GM04503 (cell line): ENCODE results near the gene LMOD3.
A peak's percentile ranks its signal among the peaks of the same experiment; 100 is the strongest.

Source experiments
- DNase-seq: peaks from one replicate; pipeline ENCODE4 v3.0.0-alpha.2; 2012; ENCODE audit warnings: low read depth

LMOD3 gene

GRCh38 chr3:69091389-69092029 lies 30.9 kb downstream of the LMOD3 start:
- DNase-seq = no peak

- peak; percentile 55 for DNase-seq
Measured at GRCh38 chr3:69090021-69090420, 32.4 kb downstream of the LMOD3 start.

GRCh38 chr3:69088063-69088462 lies 34.3 kb downstream of the LMOD3 start:
- DNase-seq = no peak

GRCh38 chr3:69087030-69087791 lies 35.2 kb downstream of the LMOD3 start:
- no peak for DNase-seq

GRCh38 chr3:69085833-69086722 lies 36.3 kb downstream of the LMOD3 start:
- DNase-seq = peak; percentile 65

GRCh38 chr3:69085168-69085832 lies 37.1 kb downstream of the LMOD3 start:
- no peak for DNase-seq

- DNase-seq = peak; percentile 83
Measured at GRCh38 chr3:69084326-69085167, 37.8 kb downstream of the LMOD3 start, which contains the start of gene ARL6IP5. Gene ARL6IP5 (plus strand): TSS chr3:69084937. CDS start chr3:69085048, 111 bp downstream.

- peak; percentile 51 for DNase-seq
Measured at GRCh38 chr3:69082805-69083204, 39.6 kb downstream of the LMOD3 start.

- DNase-seq = no peak
Measured at GRCh38 chr3:69082361-69082760, 40.0 kb downstream of the LMOD3 start.

GRCh38 chr3:69081583-69082262 lies 40.7 kb downstream of the LMOD3 start:
- no peak for DNase-seq

GRCh38 chr3:69080233-69080920 lies 42.0 kb downstream of the LMOD3 start, which contains the start of gene UBA3:
Gene UBA3 (minus strand): TSS chr3:69080365. CDS start chr3:69080353, 12 bp downstream.
- DNase-seq = no peak

- no peak for DNase-seq
Measured at GRCh38 chr3:69079269-69080159, 42.9 kb downstream of the LMOD3 start.

- no peak for DNase-seq
Measured at GRCh38 chr3:69072928-69073327, 49.5 kb downstream of the LMOD3 start.

- DNase-seq = no peak
Measured at GRCh38 chr3:69066121-69066520, 56.3 kb downstream of the LMOD3 start.

GRCh38 chr3:69065318-69065964 lies 57.0 kb downstream of the LMOD3 start:
- no peak for DNase-seq

- DNase-seq = no peak
Measured at GRCh38 chr3:69063636-69064035, 58.8 kb downstream of the LMOD3 start.

GRCh38 chr3:69059688-69060087 lies 62.7 kb downstream of the LMOD3 start:
- DNase-seq = no peak

GRCh38 chr3:69058947-69059224 lies 63.5 kb downstream of the LMOD3 start:
- no peak for DNase-seq
